Keratinocyte (primary cell): ENCODE data around the gene SPDYE2.
"Not testable (repeated sequence)": the region's sequence is repeated elsewhere in the genome, so short reads cannot be mapped to it uniquely, and the experiment has no call there.

Experiments used
- EZH2 ChIP-seq: IDR thresholded peaks from one replicate; pipeline ENCODE4 v1.6.1; 2012; ENCODE audit warnings: inconsistent platforms, mild to moderate bottlenecking, low read length, moderate library complexity
- TF ChIP-seq, protein P1 (sequence below), 3 experiments: IDR thresholded peaks in 1 of 3; conservative IDR thresholded peaks in 1 of 3; optimal IDR thresholded peaks in 1 of 3; 2 replicates in 2 of 3; 3 replicates in 1 of 3; pipeline versions ENCODE3 to v1.5.1; 2011; ENCODE audit warnings: low read length in 3 of 3, mild to moderate bottlenecking in 3 of 3, moderate library complexity in 2 of 3, control low read depth in 1 of 3, inconsistent platforms in 1 of 3; ENCODE audit not compliant: insufficient read depth in 2 of 3; ENCODE audit errors: extremely low read depth in 1 of 3

GRCh38 chr7:102510575-102510974, 40.5 kb upstream of the SPDYE2 start:
- TF ChIP-seq, protein P1, sequence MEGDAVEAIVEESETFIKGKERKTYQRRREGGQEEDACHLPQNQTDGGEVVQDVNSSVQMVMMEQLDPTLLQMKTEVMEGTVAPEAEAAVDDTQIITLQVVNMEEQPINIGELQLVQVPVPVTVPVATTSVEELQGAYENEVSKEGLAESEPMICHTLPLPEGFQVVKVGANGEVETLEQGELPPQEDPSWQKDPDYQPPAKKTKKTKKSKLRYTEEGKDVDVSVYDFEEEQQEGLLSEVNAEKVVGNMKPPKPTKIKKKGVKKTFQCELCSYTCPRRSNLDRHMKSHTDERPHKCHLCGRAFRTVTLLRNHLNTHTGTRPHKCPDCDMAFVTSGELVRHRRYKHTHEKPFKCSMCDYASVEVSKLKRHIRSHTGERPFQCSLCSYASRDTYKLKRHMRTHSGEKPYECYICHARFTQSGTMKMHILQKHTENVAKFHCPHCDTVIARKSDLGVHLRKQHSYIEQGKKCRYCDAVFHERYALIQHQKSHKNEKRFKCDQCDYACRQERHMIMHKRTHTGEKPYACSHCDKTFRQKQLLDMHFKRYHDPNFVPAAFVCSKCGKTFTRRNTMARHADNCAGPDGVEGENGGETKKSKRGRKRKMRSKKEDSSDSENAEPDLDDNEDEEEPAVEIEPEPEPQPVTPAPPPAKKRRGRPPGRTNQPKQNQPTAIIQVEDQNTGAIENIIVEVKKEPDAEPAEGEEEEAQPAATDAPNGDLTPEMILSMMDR (optimal IDR thresholded peaks at IDR 0.05 in 1 of 3, IDR thresholded peaks at IDR 0.05 in 1 of 3, conservative IDR thresholded peaks at IDR 0.05 in 1 of 3; ENCODE audit: extremely low read depth in 1 of 3, insufficient read depth in 2 of 3, low read length in 3 of 3), result not testable (repeated sequence)
- not testable (repeated sequence) for TF ChIP-seq EZH2
